Embryonic facial prominence (tissue), 1 donor: ENCODE measurements around the gene ERC1.

Experiments
- DNase-seq: peaks from one replicate; pipeline ENCODE4 v3.0.0-alpha.2; 2016; ENCODE audit errors: extremely low spot score

The ERC1 gene

DNA sequence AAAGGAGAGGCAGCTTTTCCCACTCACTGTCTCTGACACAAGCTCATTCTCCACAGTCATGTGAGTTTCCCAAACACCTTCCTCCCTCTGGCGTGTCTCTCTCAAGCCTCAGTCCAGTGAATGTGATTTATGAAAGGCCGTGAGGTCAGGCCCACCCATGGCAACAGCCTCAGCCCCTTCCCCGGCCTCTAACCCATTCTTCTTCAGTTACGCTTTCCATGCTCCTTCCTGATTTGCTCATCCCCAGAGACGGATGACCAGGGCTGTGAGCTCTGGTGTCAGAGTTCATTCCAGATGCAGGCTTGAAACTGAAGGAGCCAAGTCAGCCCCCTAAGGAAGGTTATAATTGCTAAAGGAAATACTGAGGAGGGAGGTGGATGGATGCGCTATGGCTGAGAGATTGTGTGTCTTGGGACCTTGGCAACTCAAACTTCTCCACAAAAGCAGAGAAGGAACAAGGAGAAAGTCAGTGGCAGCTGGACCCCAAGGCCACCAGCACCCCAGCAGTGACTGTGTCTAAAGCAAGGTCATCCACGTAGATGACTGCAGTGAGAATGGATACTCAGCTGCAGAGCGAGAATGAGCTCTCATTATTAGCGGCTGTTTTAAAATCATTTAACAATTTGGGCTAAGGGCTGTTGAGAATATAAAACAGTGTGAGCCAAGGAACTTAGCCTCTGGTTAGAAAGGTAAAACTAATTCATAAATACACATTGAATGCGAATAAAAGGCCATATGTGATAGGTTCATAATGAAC lies 519.2 kb downstream of the ERC1 start:
- no peak for DNase-seq

DNA sequence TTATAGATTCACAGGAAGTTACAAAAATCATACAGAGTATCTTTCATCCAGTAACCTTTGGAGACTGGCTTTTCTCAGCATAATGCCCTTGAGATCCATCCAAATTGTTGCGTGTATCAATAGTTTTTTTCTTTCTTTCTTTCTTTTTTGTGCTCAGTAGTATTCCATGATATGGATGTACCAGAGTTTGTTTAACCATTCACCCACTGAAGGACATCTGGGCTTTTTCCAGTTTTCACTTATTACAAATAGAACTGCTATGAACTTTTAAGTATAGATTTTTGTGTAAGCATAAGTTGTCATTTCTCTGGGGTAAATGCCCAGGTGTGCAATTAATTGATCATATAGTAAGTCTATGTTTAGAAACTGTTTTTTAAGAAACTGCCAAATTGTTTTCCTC lies 524.0 kb downstream of the ERC1 start:
- DNase-seq: no peak

DNA sequence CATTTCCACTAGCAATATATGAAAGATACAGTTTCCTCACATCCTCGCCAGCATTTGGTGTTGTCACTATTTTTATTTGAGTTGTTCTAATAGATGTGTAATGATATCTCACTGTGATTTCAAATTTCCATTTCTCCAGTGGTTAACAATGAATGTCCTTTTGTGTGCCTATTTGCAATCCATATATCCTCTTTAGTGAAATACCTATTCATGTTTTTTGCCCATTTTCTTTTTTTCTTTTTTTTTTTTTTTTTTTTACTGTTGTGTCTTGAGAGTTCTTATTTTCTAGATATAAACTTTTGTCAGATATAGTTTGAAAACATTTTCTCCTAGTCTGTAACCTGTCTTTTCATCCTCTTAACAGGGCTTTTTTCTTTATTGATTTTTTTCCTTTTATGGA lies 524.4 kb downstream of the ERC1 start:
- DNase-seq: no peak

DNA sequence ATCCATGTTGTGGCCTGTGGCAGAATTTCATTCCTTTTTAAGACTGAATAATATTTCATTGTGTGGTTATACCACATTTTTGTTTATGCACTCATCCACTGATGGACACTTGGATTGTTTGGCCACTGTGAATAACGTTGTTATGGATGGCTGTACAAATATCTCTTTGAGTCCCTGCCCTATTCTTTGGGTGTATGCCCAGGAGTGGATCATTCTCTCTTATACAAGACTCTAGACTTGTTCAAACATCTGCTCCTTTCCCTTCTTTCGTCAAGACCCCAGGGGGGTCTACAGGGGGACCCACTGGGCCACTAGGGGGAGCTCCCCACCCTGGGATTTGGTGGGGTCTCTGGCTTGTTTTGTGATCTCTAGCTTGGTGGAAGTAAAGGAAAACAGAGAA lies 526.0 kb downstream of the ERC1 start:
- DNase-seq: no peak

DNA sequence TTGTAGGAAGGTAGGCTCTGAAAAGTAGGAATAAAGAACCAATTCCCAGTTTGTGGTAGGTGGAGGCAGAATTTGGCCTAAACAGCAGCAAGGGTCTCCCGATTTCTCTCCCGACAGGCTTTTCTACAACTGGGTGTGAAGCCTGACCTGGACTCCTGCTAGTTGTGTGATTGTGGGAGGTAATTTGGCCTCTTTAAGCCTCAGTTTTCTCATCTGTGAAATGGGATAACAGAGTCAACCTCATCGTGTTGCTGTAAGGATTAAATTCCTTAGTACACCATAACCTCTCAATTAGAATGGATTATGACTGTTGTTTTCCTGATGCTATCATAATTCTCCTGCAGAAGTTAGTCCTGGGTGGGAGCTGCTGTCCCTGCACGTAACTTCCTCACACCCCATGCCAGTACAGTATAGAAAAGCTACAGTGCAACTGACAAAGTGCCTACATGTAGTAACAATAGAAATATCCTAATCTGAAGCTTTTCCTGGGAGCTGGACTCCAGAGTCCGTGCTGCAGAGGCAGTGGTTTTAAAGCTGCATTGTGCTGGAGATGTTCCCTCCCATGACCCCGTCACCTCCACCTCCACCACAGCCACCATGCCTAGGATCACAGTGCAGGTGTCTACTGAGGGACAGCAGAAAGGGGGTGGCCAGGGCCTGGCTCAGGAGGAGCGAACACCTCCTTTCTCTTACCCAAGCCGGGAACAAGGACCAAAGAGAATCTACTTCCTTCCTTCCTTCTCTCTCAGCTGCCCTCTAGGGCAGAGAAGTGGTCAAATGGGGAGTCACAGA lies 526.9 kb downstream of the ERC1 start:
- DNase-seq: no peak

DNA sequence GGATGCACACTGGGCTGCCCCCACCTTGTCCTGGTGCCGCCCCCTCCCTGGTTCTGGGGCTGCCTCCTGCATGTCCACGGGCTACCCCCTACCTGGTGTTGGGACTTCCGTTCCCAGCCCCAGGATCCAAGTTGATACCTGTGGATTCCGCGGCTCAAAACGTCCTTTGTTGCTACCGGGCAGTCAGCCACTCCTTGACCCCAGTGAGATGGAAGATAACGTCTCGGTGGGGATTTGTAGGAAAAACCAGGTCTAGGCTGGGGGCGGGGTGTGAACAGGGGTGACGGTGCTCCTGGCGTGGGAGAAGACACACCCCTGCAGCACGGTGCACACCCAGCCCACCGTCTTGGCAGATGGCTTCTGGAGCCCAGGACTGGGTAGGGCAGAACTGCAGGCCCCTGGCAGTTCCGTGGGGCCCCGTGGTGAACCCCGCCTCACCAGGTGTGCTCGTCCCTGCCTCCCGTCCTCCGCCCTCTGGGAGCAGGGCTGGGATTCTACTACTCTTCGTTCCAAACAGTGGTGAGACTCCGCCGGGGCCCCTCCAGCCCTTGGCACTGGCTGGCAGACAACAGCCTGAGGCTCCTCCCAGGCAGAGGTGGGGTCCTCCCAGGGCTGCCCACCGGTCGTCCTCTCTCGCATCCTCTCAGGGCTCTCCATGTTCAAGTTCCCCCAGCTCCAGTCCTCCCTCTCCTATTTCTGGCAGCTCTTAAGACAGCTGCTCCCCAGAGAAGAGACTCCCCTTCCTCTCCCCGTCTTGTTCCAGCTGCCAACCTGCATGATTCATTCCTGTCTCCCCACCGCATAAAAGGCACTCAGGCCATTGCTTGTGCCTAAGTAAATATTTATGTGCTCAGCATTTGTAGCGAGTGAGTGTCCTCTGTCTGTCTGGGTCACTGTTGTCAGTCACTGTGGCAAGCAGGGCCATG lies 527.8 kb downstream of the ERC1 start:
- DNase-seq: no peak

DNA sequence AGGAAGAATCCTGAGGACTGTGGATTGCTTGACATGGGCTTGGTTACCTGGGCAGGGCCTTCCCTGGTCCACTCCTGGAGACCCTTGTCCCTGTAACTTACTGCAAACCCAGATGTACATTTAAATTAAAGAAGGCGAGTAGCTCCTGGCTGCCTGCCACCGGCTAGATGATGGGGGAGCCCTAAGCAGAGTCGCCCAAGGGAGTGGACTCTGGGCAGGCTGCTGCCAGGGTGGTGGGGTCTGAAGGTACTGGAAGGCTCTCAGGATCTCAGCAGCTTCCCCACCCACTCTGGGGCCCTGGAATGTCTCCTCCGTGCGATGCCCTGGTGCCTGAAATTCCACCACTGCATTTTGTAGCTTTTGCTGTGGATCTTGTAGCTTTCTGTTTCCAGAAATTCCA lies 528.6 kb downstream of the ERC1 start:
- DNase-seq: no peak

DNA sequence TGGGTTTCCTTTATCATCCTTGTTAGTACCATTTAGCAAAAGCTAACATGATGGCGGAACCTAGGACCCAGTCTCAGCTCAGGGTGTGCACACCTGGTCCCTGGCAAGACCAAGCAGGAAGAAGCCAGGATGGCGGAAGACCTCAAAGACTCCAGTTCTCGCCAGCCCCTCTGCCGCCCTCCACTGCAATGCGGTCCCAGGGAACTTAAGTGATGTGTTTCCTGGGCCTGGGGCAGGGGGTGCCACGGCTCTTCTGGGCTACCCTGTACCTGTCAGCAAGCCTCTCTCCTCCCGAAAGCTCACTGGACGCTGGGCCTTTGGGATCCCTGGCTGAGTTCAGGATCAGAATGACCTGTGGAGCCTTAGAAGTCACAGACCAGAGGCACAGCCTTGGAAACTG lies 532.0 kb downstream of the ERC1 start:
- DNase-seq: no peak

DNA sequence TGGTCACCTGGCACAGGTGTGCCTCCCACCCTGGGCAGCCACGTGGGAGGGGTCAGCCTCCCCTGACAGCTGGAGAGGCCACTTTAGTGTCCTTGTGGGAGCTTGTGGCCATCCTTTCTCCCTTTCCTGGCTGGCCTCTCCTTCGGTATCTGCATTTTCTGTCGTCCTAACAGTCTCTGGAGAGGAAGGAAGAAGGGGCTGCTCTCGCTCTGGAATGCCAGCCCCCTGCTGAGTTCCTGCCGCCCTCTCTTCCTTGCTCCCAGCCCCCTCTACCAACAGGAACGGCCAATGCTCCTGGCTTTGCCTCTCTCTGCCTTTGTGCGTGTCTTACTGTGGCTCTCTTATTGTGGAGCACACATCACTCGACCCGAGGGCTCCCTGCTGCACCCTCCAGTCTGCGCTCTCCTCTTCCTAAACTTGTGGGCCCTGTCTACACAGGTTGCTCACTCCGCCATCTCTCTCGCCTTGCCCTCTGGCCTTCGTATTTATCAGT lies 532.6 kb downstream of the ERC1 start:
- no peak for DNase-seq

DNA sequence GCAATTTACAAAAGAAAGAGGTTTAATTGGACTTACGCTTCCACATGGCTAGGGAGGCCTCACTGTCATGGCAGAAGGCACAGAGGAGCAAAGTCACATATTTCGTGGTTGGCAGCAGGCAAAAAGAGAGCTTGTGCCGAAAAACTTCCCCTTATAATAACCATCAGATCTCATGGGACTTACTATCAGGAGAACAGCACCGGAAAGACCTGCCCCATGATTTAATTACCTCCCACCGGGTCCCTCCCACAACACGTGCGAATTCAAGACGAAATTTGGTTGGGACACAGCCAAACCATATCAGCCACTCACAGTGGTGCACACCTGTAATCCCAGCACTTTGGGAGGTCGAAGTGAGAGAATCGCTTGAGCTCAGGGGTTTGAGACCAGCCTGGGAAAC lies 534.8 kb downstream of the ERC1 start:
- no peak for DNase-seq

DNA sequence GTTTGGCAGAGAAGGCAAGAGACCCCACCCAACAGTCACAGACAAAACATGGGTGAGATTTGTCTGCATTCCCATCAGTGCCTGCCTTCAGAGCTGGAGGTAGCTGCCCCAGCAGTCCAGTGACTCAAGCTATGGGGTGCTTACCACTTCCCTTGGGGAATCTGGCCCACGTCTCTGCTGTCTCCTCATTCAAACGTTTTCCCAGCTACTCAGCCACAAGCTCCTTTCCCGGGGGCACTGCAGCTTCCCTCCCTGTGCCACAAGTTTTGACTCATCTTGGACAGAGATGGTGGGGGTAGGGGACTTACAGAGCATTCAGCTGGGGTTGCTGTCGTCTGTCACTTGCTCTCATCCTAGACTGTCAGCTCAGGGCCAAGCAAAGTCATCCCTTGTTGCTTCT lies 536.8 kb downstream of the ERC1 start:
- no peak for DNase-seq

DNA sequence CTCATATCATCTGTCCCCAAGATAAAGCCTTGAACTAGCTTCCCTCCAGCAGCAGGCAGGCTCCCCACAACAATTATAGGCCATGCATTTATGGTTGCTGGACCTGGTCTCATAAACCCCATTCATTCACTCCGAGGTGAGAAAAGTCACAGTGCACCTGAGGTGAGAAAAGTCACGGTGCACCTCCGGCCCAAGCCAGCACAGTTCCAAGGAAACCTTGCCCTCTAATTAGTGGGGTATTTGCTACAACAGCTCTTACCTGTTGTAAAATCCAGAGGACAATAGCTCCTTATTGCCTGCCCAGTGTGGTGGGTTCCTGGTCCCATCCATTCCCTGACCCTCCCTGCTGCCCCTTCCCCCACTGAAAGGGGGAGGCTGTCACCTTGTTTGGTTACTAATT lies 537.8 kb downstream of the ERC1 start:
- DNase-seq: no peak

DNA sequence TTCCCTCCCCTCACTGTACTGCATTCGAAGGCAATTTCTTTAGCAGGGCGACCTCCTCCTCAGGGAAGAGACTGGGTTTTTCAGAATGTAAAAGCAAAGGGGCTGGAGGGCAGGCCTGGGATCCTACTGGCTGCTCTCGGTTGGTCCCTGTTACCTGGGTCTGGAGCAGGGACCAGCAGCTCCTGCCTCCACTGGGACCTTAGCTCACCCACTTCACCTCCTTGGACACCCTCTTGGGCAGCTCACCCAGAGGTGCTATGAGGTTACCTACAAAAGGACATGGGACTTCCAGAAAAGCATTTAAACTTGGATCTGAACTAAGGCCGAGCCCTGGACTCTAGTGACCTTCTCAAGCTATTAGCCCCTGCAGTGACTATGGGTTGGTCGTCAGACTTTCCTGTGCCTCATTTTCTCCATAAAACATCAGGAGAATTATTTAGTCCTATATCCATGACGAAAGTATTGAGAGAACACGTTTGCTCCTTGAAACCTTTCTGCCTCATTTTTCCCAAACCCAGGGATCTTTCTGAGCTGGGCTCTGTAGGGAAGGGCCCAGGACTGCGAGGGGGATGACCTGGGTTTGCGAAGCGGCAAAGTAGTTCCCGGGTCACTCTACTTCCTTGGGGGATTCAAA lies 538.3 kb downstream of the ERC1 start:
- no peak for DNase-seq

DNA sequence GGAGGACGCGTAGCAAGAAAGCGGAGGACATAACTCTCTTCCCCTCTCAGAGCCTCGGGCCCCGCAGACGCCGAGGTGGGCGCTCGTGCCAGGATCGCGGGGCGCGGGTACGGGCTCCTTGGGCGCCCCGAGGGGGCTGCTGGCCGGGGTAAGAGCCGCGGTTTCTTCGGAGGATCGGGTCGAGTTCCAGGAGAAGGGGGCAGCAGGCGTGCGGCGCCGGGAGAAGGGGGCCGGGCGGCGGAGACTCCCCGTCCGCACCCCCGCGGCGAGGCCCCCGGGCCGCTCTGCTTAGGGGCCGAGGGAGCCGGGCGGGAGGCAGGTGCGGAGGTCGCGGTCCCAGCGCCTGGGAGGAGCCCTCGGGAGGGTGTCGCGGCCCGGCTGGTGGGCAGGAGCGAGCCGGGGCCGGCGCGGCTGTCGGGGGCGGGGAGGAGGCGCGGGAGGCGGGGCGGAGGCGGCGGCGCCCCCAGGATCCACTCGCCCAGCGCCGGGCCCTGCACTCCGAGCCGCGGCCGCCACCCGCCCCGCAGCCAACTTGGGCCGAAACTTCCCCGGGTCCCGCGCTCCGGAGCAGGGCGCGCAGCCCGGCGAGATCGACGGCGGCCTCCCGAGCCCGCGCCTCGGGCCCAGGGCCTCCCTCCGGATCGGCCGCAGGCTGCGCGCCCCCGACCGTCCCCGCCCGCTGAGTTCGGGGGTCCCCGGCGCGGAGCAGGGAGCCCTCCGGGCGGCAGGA lies 539.0 kb downstream of the ERC1 start:
- DNase-seq: no peak

DNA sequence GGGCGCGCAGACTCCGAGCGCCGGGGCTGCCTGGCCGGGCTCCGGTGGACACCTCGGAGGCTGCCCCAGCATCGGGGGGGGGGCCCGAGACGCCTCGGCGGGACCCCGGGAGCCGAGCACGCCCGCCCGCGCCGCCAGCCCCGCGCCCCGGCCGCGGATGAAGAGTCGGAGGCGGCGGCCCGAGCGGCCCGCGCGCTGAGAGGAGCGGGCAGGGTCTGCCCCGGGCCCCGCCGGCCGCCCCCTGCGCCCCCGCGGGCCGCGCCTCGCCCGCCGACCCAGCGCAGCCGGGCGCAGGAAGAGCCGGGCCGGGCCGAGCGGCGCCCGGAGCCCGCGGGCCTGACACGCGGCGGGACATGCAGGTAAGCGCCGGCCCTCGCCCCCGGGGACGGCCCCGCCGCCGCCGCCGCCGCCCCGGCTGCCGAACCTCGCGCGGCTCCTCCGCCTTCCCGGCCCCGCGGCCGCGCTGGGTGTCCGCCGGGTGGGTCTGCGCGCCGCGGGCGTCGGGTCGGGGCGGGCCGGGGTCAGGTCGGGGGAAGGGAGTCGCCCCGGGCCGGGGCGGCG lies 539.6 kb downstream of the ERC1 start:
- DNase-seq: no peak

DNA sequence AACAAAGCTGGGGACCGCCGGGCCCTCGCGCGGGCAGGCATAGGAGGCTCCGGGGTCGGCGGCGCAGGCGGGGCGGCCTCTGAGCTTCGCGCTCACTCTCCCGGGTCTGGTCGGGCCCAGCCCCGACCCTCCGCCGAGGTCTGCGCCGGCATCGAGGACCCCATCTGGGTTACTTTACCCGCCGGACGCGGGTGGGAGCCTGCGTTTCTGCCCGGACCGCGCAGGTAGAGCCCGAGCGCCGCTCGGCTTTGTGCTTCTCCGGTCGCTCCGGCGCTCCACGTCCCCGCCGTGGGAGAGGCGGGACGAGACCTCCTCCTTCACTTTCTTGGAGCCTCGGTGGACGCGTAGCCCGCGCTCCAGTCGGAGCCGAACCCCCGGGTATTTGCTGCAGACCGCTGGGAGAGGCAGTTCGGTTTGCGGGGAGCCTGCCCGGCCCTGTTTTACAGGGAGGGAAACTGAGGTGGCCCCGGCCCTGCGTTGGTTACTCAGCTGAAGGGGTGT lies 540.2 kb downstream of the ERC1 start:
- DNase-seq: no peak

DNA sequence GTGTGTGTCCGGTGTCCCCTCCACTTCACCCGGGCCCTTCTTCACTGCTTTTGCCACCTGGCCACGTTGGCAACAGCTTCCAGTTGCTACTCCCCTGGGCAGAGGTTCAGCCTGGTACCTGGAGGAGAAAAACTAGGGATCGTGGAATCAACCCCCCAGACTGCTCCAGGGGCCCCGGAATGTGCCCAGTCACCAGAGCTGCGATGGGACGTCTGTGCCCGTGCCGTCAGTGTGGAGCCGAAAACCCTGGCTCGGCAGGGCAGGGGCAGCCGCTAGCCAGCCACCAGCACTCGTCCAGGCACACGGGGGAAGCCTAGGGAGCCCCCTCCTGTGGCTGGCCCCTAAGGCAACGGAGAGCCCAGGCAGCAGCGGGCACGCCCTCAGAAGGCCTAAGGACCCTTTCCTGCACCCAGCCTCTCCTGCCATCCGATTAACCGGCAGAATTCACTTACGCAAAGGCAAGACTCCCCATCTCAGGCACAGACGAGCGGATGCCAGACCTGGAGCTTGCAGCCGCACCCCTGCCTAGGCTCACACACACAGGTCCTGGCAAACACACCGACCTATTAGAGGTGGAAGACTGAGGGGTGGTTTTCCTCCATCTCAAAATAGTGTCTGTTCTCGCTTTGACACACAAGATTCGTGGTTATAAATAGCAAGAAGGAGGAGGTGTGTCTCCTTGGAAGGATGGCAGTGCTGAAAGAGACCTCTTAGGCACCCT lies 540.8 kb downstream of the ERC1 start:
- no peak for DNase-seq

DNA sequence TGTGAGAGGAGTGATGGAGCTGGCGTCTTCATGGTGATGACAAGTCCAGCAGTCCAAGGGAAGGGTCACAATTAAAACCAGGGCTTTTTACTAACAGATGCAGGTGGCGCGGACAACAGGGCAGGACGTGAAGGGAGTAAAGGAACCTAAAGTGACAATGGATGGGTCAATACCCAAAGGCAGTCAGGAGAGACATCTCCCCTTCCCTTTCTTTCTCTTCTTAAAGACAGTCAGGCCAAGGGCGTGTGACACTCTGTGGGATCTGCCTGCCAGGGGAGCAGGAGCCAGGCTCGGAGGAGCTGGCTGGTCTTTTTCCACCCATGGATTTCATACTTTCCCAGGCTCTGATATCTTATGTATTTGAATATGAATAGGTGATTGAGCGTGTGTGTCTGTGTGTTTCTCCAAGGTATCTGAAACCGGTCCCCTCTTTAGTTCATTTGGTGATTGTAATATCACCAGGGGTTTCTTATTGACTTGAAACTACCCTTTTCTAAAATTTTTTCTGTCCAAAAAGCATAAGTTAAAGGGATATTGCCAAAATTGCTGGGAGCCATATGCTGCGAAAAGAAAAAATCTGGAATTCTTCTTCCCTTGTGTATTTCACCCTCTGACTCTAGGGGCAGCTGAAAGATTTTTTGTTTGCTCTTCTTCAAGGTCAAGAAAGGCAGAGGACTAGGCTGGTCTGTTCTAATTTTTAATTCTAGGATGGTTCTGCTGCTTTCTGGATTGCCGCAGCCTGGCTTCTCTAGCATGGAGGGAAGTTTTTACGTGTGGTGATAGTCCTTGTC lies 541.5 kb downstream of the ERC1 start:
- no peak for DNase-seq

DNA sequence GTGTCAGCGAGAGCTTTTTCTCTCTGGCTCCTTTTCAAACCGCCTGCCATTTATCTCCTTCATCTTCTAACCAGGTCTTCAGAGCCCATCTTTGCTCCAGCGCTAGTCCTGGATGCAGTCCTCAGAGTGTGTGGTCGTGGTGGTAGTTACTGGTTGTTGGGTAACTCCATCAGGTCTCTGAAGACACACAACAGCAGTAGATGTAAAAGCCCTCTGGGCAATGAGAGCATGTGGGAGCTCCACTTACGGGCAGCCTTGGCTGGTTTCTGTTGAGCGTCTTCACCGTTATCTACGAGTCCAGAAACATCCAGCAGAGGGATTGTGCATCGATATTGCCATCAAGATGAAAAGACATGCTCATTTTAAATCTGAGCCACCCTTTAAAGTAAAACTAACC lies 542.2 kb downstream of the ERC1 start:
- DNase-seq: no peak
